Measurements from ENCODE around the gene MINPP1.

The MINPP1 gene

GRCh38 chr10:87500646-87501048 lies 4.0 kb upstream of the MINPP1 start:
- H3K27me3 ChIP-seq = peaks cover 53% of the 10 kb centered on the region
- no peak overlapping the region for H3K4me3 ChIP-seq (ENCODE audit: low read depth in 1 of 2, low read length in 1 of 2)
- no peaks in the 10 kb centered on the region for H3K36me3 ChIP-seq
- H3K9me3 ChIP-seq = no peaks in the 10 kb centered on the region
- H3K4me1 ChIP-seq (ENCODE audit: control insufficient read depth in 1 of 2, insufficient read depth in 1 of 2, low read depth in 1 of 2, low read length in 1 of 2) = peaks cover 10 to 13% of the 10 kb centered on the region in 2 experiments
- TF ChIP-seq CTCF (IDR thresholded peaks at IDR 0.05) = no peak
- H3K27ac ChIP-seq = no peak overlapping the region

- Histone ChIP-seq H3K4me3 (ENCODE audit: low read depth in 1 of 2, low read length in 1 of 2) (no peak overlapping the region), H3K9me3 (no peaks in the 10 kb centered on the region), H3K4me1 (ENCODE audit: control insufficient read depth in 1 of 2, insufficient read depth in 1 of 2, low read depth in 1 of 2, low read length in 1 of 2) (peaks cover 11 to 14% of the 10 kb centered on the region in 2 experiments), H3K27me3 (peaks cover 69% of the 10 kb centered on the region), H3K36me3 (no peaks in the 10 kb centered on the region), H3K27ac (no peak overlapping the region)
- no peak for TF ChIP-seq CTCF (IDR thresholded peaks at IDR 0.05)
These were observed 1.3 kb upstream of the MINPP1 start for GRCh38 chr10:87503401-87503800.

- Histone ChIP-seq H3K4me3 (ENCODE audit: low read depth in 1 of 2, low read length in 1 of 2) (no peak overlapping the region), H3K4me1 (ENCODE audit: control insufficient read depth in 1 of 2, insufficient read depth in 1 of 2, low read depth in 1 of 2, low read length in 1 of 2) (peaks cover 11 to 14% of the 10 kb centered on the region in 2 experiments), H3K27me3 (peaks cover 69% of the 10 kb centered on the region), H3K9me3 (no peaks in the 10 kb centered on the region), H3K27ac (no peak overlapping the region), H3K36me3 (no peaks in the 10 kb centered on the region)
- TF ChIP-seq CTCF (IDR thresholded peaks at IDR 0.05) = no peak
These were observed 807 bp upstream of the MINPP1 start for GRCh38 chr10:87503886-87504285.

GRCh38 chr10:87504307-87504639 lies 420 bp upstream of the MINPP1 start:
- peaks cover 69% of the 10 kb centered on the region for H3K27me3 ChIP-seq
- H3K27ac ChIP-seq = no peak overlapping the region
- H3K4me1 ChIP-seq (ENCODE audit: control insufficient read depth in 1 of 2, insufficient read depth in 1 of 2, low read depth in 1 of 2, low read length in 1 of 2) = peaks cover 11 to 14% of the 10 kb centered on the region in 2 experiments
- H3K36me3 ChIP-seq = no peaks in the 10 kb centered on the region
- peak overlapping the region; percentile 56 to 65 for H3K4me3 ChIP-seq (ENCODE audit: low read depth in 1 of 2, low read length in 1 of 2)
- H3K9me3 ChIP-seq = no peaks in the 10 kb centered on the region
- TF ChIP-seq CTCF (IDR thresholded peaks at IDR 0.05) = no peak

- Histone ChIP-seq H3K27me3 (peaks cover 66% of the 10 kb centered on the region), H3K4me1 (ENCODE audit: control insufficient read depth in 1 of 2, insufficient read depth in 1 of 2, low read depth in 1 of 2, low read length in 1 of 2) (peaks cover 11 to 14% of the 10 kb centered on the region in 2 experiments), H3K9me3 (no peaks in the 10 kb centered on the region), H3K36me3 (no peaks in the 10 kb centered on the region), H3K4me3 (ENCODE audit: low read depth in 1 of 2, low read length in 1 of 2) (peak overlapping the region; percentile 56 to 65), H3K27ac (no peak overlapping the region)
- no peak for TF ChIP-seq CTCF (IDR thresholded peaks at IDR 0.05)
These were observed 846 bp downstream of the MINPP1 start for GRCh38 chr10:87505366-87506111.

All from neutrophil (primary cell).